Midbrain (tissue), 1 donor: Measurements from ENCODE around the gene TRIM49D1.
"Not testable (repeated sequence)": the region's sequence is repeated elsewhere in the genome, so short reads cannot be mapped to it uniquely, and the experiment has no call there.

Experiments
- DNase-seq: peaks from one replicate; lab custom pipeline; 2025; lab: John Stamatoyannopoulos, UW

The TRIM49D1 gene

GRCh38 chr11:89922195-89922660 lies at the start of gene TRIM49D1:
Gene TRIM49D1, minus strand, starts transcription at chr11:89922245. Its CDS starts 4,535 bp downstream, at chr11:89917710.
- no peak for DNase-seq

GRCh38 chr11:89965737-89966136 lies 43.7 kb upstream of the TRIM49D1 start, which contains the start of gene TRIM64:
Gene TRIM64, plus strand, starts transcription at chr11:89966037. Its CDS starts 2,467 bp downstream, at chr11:89968504.
- DNase-seq: not testable (repeated sequence)

GRCh38 chr11:89960833-89961232 lies 38.8 kb upstream of the TRIM49D1 start:
- not testable (repeated sequence) for DNase-seq

GRCh38 chr11:89923764-89924163 lies 1.7 kb upstream of the TRIM49D1 start, which contains the start of gene TRIM49D2:
Gene TRIM49D2, plus strand, starts transcription at chr11:89924064. Its CDS starts 2,698 bp downstream, at chr11:89926762.
- DNase-seq: not testable (repeated sequence)

- not testable (repeated sequence) for DNase-seq
Measured at GRCh38 chr11:89900809-89901208, 21.2 kb downstream of the TRIM49D1 start.

- DNase-seq: not testable (repeated sequence)
Measured at GRCh38 chr11:89893245-89893644, 28.8 kb downstream of the TRIM49D1 start.

GRCh38 chr11:89877511-89877910 lies 44.5 kb downstream of the TRIM49D1 start:
- not testable (repeated sequence) for DNase-seq

GRCh38 chr11:89872588-89872987 lies 49.5 kb downstream of the TRIM49D1 start:
- not testable (repeated sequence) for DNase-seq

GRCh38 chr11:89865223-89865622 lies 56.8 kb downstream of the TRIM49D1 start:
- DNase-seq: not testable (repeated sequence)

- not testable (repeated sequence) for DNase-seq
Measured at GRCh38 chr11:89863906-89864704, 57.9 kb downstream of the TRIM49D1 start.
